Measurements from ENCODE around the gene SLC35F4. TPM values are rescaled to one million over a fixed set of nuclear protein-coding genes. Genes with fewer than 3 reads are reported as not detected.

SLC35F4 gene
- total and polyA plus RNA-seq, 2 of the 4 experiments (the other 2 are of a cell fraction) = not detected

DNA sequence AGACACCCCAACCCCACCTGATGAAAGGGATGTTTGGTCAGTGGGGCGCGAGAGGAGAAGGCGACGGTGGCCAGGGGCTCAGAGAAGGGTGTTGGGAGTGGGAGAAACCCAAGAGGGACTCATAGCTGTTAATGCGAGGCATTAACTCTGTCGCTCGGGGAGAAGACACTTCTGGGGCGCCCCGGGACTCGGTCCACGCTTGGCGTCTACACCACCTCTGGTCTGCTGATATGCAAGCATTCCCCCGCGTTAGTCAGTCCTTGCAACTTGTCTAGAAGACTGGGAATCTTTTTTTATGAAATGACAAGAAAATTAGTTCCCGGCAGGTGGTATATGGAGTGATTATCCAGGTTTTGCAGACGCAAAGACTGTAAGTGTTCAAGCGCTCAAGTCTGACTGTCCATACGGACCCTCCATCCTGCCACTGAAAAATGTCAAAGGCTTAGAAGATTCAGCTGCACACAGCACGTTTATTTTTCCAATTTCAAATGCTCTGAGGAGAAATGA is 360 bp upstream of the SLC35F4 start:
- Histone ChIP-seq H3K56ac (ENCODE audit: extremely low read depth, insufficient read depth, low read length) (no peak overlapping the region), H3K9ac (ENCODE audit: low read depth, low read length) (no peak overlapping the region), H3K9me1 (ENCODE audit: insufficient read depth, low read length) (no peaks in the 10 kb centered on the region), H4K20me1 (ENCODE audit: insufficient read depth, low read length) (no peaks in the 10 kb centered on the region), H2AK9ac (replicated peaks; ENCODE audit: low read depth, low read length, poor library complexity) (no peak overlapping the region), H2AK5ac (ENCODE audit: low read depth, low read length) (no peak overlapping the region), H2BK120ac (ENCODE audit: low read depth, low read length) (no peak overlapping the region), H2BK15ac (ENCODE audit: low read depth, low read length) (no peak overlapping the region), H4K91ac (ENCODE audit: insufficient read depth, low read depth, low read length) (no peak overlapping the region), H3K9me3 (ENCODE audit: control insufficient read depth, insufficient read depth, low read length) (no peaks in the 10 kb centered on the region), H3K27me3 (ENCODE audit: control insufficient read depth, insufficient read depth, low read length) (peaks cover 11% of the 10 kb centered on the region), H4K5ac (ENCODE audit: low read depth, low read length) (no peak overlapping the region), H3K14ac (replicated peaks; ENCODE audit: low read depth, low read length) (no peak overlapping the region), H3K23ac (ENCODE audit: low read depth, low read length) (no peak overlapping the region), H3K36me3 (ENCODE audit: control insufficient read depth, insufficient read depth, low read length) (no peaks in the 10 kb centered on the region), H4K8ac (ENCODE audit: low read depth in 2 of 2, low read length in 2 of 2) (no peak overlapping the region), H3K4me1 (ENCODE audit: control insufficient read depth, insufficient read depth, low read length) (no peaks in the 10 kb centered on the region), H3K27ac (ENCODE audit: insufficient read depth, low read length) (no peak overlapping the region), H2AFZ (replicated peaks; ENCODE audit: low read length, poor library complexity) (no peak overlapping the region), H3K79me1 (ENCODE audit: low read depth in 1 of 2, low read length in 2 of 2) (no peaks in the 10 kb centered on the region), H2BK20ac (ENCODE audit: low read depth, low read length) (no peak overlapping the region), H3K4me3 (ENCODE audit: insufficient read depth, low read depth, low read length) (no peak overlapping the region), H2BK5ac (ENCODE audit: low read depth, low read length, poor library complexity, severe bottlenecking) (no peak overlapping the region), H3K4ac (ENCODE audit: low read depth, low read length) (no peak overlapping the region), H3K4me2 (ENCODE audit: low read depth, low read length) (no peak overlapping the region), H3K18ac (ENCODE audit: low read depth, low read length) (no peak overlapping the region)
- POLR2A ChIA-PET (ENCODE audit: unreplicated experiment) = no interaction called here
- TF ChIP-seq, protein P1, sequence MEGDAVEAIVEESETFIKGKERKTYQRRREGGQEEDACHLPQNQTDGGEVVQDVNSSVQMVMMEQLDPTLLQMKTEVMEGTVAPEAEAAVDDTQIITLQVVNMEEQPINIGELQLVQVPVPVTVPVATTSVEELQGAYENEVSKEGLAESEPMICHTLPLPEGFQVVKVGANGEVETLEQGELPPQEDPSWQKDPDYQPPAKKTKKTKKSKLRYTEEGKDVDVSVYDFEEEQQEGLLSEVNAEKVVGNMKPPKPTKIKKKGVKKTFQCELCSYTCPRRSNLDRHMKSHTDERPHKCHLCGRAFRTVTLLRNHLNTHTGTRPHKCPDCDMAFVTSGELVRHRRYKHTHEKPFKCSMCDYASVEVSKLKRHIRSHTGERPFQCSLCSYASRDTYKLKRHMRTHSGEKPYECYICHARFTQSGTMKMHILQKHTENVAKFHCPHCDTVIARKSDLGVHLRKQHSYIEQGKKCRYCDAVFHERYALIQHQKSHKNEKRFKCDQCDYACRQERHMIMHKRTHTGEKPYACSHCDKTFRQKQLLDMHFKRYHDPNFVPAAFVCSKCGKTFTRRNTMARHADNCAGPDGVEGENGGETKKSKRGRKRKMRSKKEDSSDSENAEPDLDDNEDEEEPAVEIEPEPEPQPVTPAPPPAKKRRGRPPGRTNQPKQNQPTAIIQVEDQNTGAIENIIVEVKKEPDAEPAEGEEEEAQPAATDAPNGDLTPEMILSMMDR (conservative IDR thresholded peaks at IDR 0.05; ENCODE audit: low read depth, low read length) = no peak
- TF ChIP-seq, protein P2, sequence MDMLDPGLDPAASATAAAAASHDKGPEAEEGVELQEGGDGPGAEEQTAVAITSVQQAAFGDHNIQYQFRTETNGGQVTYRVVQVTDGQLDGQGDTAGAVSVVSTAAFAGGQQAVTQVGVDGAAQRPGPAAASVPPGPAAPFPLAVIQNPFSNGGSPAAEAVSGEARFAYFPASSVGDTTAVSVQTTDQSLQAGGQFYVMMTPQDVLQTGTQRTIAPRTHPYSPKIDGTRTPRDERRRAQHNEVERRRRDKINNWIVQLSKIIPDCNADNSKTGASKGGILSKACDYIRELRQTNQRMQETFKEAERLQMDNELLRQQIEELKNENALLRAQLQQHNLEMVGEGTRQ (IDR thresholded peaks at IDR 0.05; ENCODE audit: low read depth, low read length) = no peak
- no peak for TF ChIP-seq RAD21 (IDR thresholded peaks at IDR 0.05; ENCODE audit: low read length)
- in situ Hi-C loops (cut with MboI; ENCODE audit: low sequenced_read_pairs) (no loop called here), intact Hi-C loops (cut with micrococcal nuclease) (no loop called here), dilution Hi-C loops (cut with HindIII; ENCODE audit: low sequenced_read_pairs, unreplicated experiment) (no loop called here)
- DNase-seq (no peak), ATAC-seq (ENCODE audit: low read depth) (no peak)
- WGBS, 2 experiments (ENCODE audit: extremely low coverage in 2 of 2, insufficient read length in 1 of 2) = 6% methylated on average over 3 of the region's 19 CpGs; no CpG with 5 or more reads in 1 of the 2 experiments
- CTCF ChIA-PET = no interaction called here
- no TSS peak for BruUV-seq (replicated peaks)
